ENCODE results near the gene MPHOSPH9.
A peak's percentile ranks its signal among the peaks of the same experiment; 100 is the strongest.

Gene MPHOSPH9

GRCh38 chr12:123150744-123151456 is 82.0 kb downstream of the MPHOSPH9 start, which contains the start of gene PITPNM2:
Gene PITPNM2, minus strand, starts transcription at chr12:123151090. Its CDS starts 116,500 bp downstream, at chr12:123034590.
- peak within 1 kb of the TSS; percentile 87 to 91 for H3K4me3 Mint-ChIP-seq
- DNase-seq = peak; percentile 65 to 68
- H3K27ac Mint-ChIP-seq = peak within 1 kb of the TSS; percentile 94
- ATAC-seq = peak; percentile 87
- H3K4me1 Mint-ChIP-seq = peaks cover 33% of the 10 kb centered on the region
- no peaks in the 10 kb centered on the region for H3K9me3 Mint-ChIP-seq
- no peaks in the 10 kb centered on the region for H3K27me3 Mint-ChIP-seq

- ATAC-seq (peak; percentile 60), DNase-seq (peak; percentile 38 to 54)
- no peaks in the 10 kb centered on the region for H3K27me3 Mint-ChIP-seq
- no peaks in the 10 kb centered on the region for H3K9me3 Mint-ChIP-seq
- peaks cover 33% of the 10 kb centered on the region for H3K4me1 Mint-ChIP-seq
- H3K27ac Mint-ChIP-seq = peak overlapping the region; percentile 86 to 94
- peak overlapping the region; percentile 74 to 91 for H3K4me3 Mint-ChIP-seq
Measured at GRCh38 chr12:123150275-123150743, 82.6 kb downstream of the MPHOSPH9 start.

DNA sequence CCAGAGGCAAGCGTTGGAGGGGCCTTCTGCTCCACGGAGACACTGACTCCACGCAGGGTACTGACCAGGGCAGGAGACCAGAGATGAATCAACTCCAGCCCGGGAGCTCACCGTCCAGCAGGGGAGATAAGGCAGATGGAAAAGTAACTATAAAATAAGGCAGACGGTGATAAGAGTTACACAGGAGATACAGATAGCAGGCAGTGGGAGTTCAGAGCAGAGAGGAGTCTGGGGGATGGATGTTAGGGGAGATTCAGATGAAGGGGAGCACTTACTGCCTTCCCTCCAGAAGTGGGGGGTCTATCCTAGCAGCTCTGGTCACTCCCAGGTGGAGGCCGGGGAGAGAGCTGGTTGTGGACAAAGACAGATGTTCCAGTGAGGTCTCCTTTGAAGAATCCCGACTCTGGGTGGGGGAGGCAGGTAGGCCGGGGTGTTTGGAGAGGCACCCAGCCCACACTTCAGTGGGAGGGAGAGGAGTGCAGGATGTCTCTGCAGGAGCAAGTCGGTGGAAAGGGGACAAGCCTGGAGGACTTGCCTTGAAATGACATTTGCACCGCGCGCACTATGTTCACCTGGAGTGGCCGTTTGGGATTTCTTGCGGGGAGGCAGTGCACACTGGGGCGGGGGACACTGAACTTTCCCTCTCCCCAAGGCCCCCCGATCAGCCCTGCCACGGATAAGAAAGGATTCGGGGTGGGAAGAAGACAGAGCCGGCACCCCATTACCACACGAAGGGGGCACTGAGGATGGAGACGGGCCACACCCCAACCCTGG is 83.3 kb downstream of the MPHOSPH9 start:
- Mint-ChIP-seq H3K4me1 (peaks cover 33% of the 10 kb centered on the region), H3K27me3 (no peaks in the 10 kb centered on the region), H3K4me3 (peak overlapping the region; percentile 74 to 91), H3K9me3 (no peaks in the 10 kb centered on the region), H3K27ac (peak overlapping the region; percentile 86 to 94)
- ATAC-seq = no peak
- no peak for DNase-seq

GRCh38 chr12:123149088-123149487 is 83.9 kb downstream of the MPHOSPH9 start:
- Mint-ChIP-seq H3K4me3 (peak overlapping the region; percentile 74 to 91), H3K27ac (no peak overlapping the region), H3K27me3 (no peaks in the 10 kb centered on the region), H3K4me1 (peaks cover 35% of the 10 kb centered on the region), H3K9me3 (no peaks in the 10 kb centered on the region)
- DNase-seq (no peak), ATAC-seq (no peak)

DNA sequence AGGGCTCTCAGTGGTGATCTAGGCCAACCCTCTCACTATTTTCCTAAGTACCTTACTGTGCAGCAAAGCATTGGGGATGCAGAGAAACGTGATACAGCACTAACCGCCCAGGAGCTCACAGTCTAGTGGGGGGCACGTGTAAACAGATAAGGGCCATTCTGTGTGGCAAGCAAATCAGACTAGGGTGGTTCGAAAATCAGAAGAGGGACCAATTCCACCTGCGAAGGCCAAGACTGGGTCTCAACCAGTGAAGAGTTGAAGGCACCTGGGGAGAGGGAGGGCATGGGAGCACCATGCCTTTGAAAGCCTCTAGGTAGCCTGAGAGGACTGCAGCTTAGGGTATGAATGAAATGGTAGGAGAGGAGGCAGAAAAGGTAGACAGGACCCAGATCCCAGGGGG is 84.3 kb downstream of the MPHOSPH9 start:
- no peak overlapping the region for H3K27ac Mint-ChIP-seq
- ATAC-seq = no peak
- H3K9me3 Mint-ChIP-seq = no peaks in the 10 kb centered on the region

DNA sequence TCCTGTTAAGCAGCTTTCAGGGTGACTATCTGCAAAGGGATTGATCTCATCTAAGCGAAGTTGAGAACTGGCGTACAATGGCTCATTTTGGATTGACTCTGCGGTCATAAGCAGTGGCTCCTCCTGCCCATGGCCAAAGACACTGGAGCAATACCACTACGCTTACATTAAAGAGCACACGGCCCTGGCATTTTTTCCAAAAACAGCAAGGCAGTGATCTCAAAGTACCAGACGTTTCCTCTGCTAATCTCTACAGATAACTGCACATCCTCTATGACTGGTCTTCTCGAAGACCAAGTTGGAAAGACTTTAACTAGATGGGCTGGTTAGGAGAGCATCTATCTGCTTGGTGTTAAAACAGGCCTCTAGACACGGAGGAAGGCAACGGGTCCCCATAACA is 84.7 kb downstream of the MPHOSPH9 start:
- H3K4me3 Mint-ChIP-seq = no peak overlapping the region
- no peaks in the 10 kb centered on the region for H3K27me3 Mint-ChIP-seq
- H3K4me1 Mint-ChIP-seq = peaks cover 43% of the 10 kb centered on the region
- H3K9me3 Mint-ChIP-seq = no peaks in the 10 kb centered on the region
- ATAC-seq (no peak), DNase-seq (no peak)
- no peak overlapping the region for H3K27ac Mint-ChIP-seq

More for the DNA sequence above, 84.3 kb downstream of the MPHOSPH9 start:
- DNase-seq = no peak
- no peaks in the 10 kb centered on the region for H3K27me3 Mint-ChIP-seq
- peaks cover 38% of the 10 kb centered on the region for H3K4me1 Mint-ChIP-seq
- peak overlapping the region in 1 of 2 donors; percentile 50 for H3K4me3 Mint-ChIP-seq

- Mint-ChIP-seq H3K27ac (no peak overlapping the region), H3K4me1 (peaks cover 60% of the 10 kb centered on the region), H3K9me3 (no peaks in the 10 kb centered on the region), H3K27me3 (no peaks in the 10 kb centered on the region), H3K4me3 (no peak overlapping the region)
- DNase-seq (no peak), ATAC-seq (no peak)
Measured at GRCh38 chr12:123145211-123145610, 87.7 kb downstream of the MPHOSPH9 start.

DNA sequence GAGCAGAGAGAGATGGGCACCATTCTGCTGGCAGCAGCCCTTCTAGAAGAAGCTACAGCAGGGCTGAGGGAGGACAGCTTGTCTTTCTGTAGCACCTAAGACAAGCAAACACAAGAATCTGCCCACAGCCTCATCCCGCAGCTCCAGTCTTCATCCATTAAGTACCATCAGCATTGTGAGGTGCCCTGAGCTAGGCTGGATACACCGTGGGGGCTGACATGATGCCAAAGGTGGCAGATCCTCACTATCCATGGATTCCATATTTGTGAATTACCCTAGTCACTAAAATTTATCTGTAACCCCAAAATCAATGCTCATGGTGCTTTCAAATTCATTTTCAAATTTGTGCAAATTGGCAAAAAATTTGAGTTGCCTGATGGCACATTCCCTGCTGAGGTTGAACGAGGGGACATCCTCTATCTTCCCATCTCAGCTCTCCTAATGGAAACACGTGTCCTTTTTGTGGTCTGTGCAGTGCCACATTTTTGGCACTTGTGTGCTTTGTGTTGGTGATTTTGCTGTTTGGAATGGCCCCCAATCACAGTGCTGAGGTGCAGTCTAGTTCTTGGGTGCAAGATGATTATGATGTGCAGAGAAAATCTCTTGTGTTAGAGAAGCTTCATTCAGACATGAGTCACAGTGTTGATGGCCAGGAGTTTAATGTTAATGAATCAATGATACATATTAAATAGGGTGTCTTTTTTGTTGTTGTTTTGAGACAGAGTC is 89.0 kb downstream of the MPHOSPH9 start:
- ATAC-seq (no peak), DNase-seq (no peak)
- Mint-ChIP-seq H3K4me1 (peaks cover 59% of the 10 kb centered on the region), H3K27me3 (no peaks in the 10 kb centered on the region), H3K4me3 (no peak overlapping the region), H3K27ac (no peak overlapping the region), H3K9me3 (no peaks in the 10 kb centered on the region)

GRCh38 chr12:123142921-123143735 is 89.8 kb downstream of the MPHOSPH9 start:
- Mint-ChIP-seq H3K27me3 (no peaks in the 10 kb centered on the region), H3K4me3 (no peak overlapping the region), H3K9me3 (no peaks in the 10 kb centered on the region), H3K4me1 (peaks cover 51% of the 10 kb centered on the region), H3K27ac (no peak overlapping the region)
- DNase-seq (no peak), ATAC-seq (no peak)

DNA sequence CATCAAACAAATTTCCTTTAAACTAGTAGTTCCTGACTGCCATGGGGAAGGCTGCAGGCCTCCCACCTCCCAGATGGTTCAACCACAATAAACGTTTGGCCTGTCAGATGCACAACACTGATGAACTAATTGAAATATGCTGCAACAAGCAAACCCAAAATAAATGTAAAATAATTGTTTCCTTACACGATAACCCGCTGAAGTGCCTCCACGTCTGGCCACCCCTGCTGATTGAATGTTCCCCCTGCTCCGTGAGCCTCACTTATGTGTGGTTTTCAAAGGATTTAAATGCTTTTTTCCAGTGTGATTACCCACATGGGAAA is 90.5 kb downstream of the MPHOSPH9 start:
- H3K27ac Mint-ChIP-seq = no peak overlapping the region
- no peak for DNase-seq
- H3K4me1 Mint-ChIP-seq = peaks cover 49% of the 10 kb centered on the region
- no peaks in the 10 kb centered on the region for H3K9me3 Mint-ChIP-seq
- ATAC-seq = no peak
- H3K27me3 Mint-ChIP-seq = no peaks in the 10 kb centered on the region
- H3K4me3 Mint-ChIP-seq = no peak overlapping the region

DNA sequence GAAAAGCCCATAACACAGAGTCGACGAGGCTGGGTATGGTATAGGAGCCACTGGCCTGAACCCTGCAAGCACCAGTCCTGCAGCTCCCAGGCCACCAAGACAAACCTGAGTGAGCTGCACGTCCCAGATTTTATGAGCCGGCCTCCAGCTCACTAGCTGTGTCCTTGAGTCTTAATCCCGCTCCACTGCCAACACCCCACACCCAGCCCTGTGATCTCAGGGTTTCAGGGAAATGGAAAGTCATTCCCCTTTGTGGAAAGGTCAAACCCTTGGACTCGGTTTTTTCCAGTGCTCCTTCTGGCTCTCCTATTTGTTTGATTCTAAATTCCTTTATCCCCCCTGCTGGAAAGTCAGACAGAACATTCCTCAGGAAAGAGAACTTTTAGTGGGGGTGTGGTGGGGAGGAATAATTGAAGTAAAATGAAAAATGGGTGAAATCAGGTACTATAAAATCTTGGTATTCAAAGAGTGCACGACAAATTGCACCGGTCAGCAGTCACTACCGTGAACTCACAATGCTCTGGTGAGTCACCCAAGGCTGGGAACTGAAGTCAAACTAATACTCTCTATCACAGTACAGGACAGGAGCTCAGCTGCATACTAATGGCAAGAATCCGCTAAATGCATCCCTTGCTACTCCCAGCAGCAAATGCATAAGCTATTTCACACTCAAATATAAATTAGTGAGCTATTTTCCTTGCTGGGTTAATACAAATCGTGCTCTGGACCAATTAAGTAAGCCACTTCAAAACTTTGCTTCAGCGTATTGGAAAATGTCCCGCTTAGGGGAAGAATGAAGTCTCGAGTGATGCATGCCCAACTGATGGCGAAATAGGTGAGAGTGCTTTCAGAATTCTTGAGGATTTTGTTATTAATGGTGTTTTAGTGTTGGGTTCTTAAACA is 91.1 kb downstream of the MPHOSPH9 start:
- Mint-ChIP-seq H3K27ac (no peak overlapping the region), H3K4me3 (no peak overlapping the region), H3K27me3 (no peaks in the 10 kb centered on the region), H3K9me3 (no peaks in the 10 kb centered on the region), H3K4me1 (peaks cover 49% of the 10 kb centered on the region)
- DNase-seq (no peak), ATAC-seq (no peak)

GRCh38 chr12:123140676-123141614 is 92.0 kb downstream of the MPHOSPH9 start:
- H3K27me3 Mint-ChIP-seq = no peaks in the 10 kb centered on the region
- DNase-seq (no peak), ATAC-seq (no peak)
- H3K4me3 Mint-ChIP-seq = no peak overlapping the region
- no peaks in the 10 kb centered on the region for H3K9me3 Mint-ChIP-seq
- H3K27ac Mint-ChIP-seq = peak overlapping the region; percentile 43 to 90
- peaks cover 49% of the 10 kb centered on the region for H3K4me1 Mint-ChIP-seq

DNA sequence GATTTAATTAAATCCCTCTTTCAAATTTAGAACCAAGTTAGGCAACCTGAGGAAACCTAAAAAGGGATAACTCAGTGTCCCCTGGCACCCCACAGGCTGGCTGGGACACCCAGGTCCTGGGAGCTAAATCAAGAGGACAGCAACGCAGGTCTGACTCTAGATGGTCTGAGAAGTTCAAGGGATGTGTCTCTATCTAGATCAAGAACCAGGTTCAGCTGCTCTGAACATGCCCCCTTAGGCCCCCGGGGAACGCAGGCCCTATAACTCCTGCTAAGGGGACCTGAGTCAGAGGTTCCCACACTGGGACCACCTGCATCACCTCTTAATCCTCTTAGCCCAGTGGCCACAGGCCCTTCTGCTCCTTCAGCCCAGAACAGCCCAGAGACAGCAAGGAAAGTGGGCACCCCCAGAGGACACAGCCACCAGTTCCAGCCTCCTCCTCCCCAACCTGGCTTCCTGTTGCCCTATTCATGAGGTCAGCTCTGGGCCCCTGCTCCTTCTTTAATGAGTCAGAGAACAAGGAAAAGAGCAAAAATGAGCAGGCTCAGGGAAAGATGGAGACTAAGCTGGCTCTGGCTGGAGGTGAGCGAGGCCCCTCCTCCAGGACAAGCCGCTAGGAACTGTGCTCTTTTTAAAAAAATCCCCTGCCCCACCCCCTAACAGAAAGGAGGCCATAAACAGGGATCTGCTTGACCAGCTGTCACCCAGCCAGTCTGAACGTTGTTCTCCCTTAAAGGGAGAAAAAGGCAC is 92.8 kb downstream of the MPHOSPH9 start:
- H3K27ac Mint-ChIP-seq = peak overlapping the region; percentile 65 to 74

More for the DNA sequence above, 92.8 kb downstream of the MPHOSPH9 start:
- Mint-ChIP-seq H3K9me3 (no peaks in the 10 kb centered on the region), H3K27me3 (no peaks in the 10 kb centered on the region), H3K4me3 (peak overlapping the region in 1 of 2 donors; percentile 26), H3K4me1 (peaks cover 53% of the 10 kb centered on the region)
- ATAC-seq (no peak), DNase-seq (no peak)

Measured in stimulated activated naive CD8-positive, alpha-beta T cell treated with anti-CD3 and anti-CD28 coated beads, Interleukin-15, amount 100 ng/mL, for 72 hours (primary cell).